GM19240 (cell line): Measurements from ENCODE around the gene MGAT4C.

Source experiments
- DNase-seq: peaks from one replicate; pipeline ENCODE4 v3.0.0; 2011; ENCODE audit warnings: low spot score; ENCODE audit not compliant: insufficient read length

MGAT4C gene

DNA sequence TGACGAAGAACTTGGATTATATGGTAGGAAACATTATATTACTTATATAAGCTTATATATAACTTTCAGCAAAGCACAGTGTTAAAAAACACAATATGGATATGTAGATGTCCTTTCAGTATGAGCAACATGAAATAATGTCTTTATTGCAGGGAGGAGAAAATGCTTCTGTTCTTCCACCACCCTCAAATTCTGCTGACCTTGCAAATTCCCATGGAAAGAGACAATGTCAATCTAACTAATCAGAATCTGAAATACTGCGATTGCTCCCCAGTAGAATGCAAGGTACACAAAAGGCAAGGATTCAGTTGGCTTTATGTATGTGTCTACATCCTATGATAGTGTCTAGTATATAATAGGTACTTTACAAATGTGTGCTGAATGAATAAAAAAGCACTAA, 26.4 kb downstream of the MGAT4C start:
- DNase-seq, result no peak

GRCh38 chr12:86228656-86229055, 27.5 kb downstream of the MGAT4C start:
- no peak for DNase-seq

DNA sequence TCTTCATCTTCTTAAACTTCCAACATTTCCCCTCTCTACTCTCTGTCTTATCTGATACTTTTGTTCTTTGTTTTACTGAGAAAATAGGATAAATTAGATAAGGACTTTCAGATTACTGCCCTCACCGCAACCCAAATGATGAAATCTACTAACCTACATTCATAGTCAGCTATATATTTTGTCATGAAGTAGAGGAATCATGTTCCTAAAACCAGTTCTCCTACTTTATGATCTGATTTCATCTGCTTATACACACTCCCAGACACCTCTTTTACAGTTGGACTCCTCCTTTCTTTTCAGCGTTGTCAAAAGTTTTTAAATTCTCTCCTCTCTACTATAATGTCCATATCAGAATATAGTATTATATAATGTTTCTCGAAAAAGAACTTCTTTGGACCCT, 29.7 kb downstream of the MGAT4C start:
- DNase-seq, result no peak

DNA sequence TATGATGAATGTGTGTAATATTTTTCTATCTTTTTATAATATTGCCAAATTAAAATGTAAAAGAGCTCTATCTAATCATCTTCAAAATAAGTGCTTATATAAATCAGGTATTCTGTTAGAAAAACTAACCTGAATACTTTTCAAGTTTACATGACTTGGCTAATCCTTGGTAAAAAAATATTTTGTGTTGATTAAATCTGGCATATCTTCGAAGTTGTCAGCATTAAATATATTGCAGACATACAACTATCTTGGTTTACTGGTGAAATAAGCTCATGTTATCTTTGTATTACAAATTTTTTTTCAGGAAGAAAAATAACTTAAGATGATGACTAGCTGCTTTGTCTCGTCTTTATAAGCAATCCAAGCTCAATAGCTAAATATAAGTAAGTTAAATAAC, 39.6 kb downstream of the MGAT4C start:
- DNase-seq, result no peak

GRCh38 chr12:86213012-86213411, 43.2 kb downstream of the MGAT4C start:
- no peak for DNase-seq

GRCh38 chr12:86198696-86199444, 57.3 kb downstream of the MGAT4C start:
- no peak for DNase-seq

GRCh38 chr12:86196465-86196864, 59.7 kb downstream of the MGAT4C start:
- no peak for DNase-seq

GRCh38 chr12:86194721-86195120, 61.5 kb downstream of the MGAT4C start:
- no peak for DNase-seq

GRCh38 chr12:86193931-86194330, 62.3 kb downstream of the MGAT4C start:
- DNase-seq, result no peak

- DNase-seq, result no peak
Measured at GRCh38 chr12:86188226-86188625, 68.0 kb downstream of the MGAT4C start.

- DNase-seq, result no peak
Measured at GRCh38 chr12:86186449-86186848, 69.7 kb downstream of the MGAT4C start.

- DNase-seq, result no peak
Measured at GRCh38 chr12:86179855-86180254, 76.3 kb downstream of the MGAT4C start.

GRCh38 chr12:86174188-86174587, 82.0 kb downstream of the MGAT4C start:
- DNase-seq, result no peak

DNA sequence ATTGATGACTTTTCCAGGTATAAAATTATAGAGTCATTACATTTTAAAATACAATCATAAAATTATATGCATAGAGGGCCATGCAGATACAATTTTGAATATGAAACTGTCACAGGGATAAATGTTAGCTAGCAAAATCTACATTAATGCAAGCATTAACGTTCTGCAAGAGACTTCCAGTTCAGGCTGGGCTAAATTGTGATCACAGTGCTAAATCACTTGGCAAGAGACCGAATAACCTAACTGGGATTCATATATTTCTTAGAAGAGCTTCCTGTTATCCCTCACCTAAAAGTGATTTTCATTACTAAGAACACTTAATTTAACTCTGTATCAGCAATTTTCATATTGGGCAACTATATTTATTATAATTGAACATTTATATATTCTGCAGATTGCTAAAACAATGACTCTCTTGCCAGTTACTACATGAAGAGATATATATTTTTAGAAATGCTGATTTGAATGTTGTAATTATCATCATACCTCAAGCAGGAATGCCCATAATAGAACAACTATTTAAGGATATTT, 83.2 kb downstream of the MGAT4C start:
- DNase-seq, result no peak

- no peak for DNase-seq
Measured at GRCh38 chr12:86170051-86170450, 86.1 kb downstream of the MGAT4C start.

DNA sequence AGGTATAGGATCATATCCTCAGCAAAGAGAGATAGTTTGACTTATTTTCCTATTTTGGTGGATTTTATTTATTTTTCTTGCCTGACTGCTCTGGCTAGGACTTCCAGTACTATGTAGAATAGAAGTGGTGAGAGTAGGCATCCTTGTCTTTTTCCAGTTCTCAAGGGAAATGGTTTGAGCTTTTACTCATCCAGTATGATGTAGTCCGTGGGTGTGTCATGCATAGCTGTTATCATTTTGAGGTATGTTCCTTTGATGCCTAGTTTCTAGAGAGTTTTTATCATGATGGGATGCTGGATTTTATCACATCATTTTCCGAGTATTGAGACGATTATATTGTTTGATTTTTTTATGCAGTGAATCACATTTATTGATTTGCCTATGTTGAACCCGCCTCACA, 97.2 kb downstream of the MGAT4C start:
- no peak for DNase-seq

DNA sequence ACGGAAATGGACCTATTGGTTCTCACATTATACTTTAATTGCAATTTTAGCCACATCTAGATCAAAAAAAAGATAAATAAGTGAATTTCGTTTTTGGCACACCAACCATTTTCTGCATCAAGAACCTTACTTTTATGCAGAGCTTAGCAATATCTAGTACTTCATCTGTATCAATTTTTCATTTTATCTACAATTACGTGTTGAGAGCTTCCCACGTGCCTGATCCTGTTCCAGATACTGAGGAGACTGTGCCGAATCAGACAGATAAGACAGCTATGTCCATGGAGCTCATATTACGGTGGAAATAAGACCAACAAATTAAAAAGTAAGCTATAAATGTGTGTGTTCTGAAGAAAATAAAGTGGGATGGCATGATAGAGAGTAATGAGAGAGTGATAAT, 101.6 kb downstream of the MGAT4C start:
- no peak for DNase-seq

GRCh38 chr12:86148612-86149011, 107.6 kb downstream of the MGAT4C start:
- DNase-seq, result no peak

DNA sequence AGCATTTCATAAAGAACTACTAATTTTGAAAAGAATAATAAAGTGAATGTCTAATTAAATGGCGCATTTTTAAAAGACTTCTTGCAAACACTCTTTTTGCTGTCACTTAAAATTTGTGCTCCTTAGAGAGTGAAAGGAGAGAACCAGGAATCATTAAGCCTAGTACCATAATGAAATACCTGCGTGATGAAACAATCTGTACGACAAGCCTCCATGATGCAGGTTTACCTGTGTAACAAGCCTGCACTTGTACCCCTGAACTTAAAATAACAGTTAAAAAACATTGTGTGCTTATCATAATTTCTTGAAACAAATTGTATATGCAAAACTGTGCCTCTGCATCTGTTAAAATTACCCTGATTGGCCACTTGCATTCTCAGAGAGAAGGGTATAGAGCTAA, 108.1 kb downstream of the MGAT4C start:
- no peak for DNase-seq

GRCh38 chr12:86145156-86145555, 111.0 kb downstream of the MGAT4C start:
- DNase-seq, result no peak

DNA sequence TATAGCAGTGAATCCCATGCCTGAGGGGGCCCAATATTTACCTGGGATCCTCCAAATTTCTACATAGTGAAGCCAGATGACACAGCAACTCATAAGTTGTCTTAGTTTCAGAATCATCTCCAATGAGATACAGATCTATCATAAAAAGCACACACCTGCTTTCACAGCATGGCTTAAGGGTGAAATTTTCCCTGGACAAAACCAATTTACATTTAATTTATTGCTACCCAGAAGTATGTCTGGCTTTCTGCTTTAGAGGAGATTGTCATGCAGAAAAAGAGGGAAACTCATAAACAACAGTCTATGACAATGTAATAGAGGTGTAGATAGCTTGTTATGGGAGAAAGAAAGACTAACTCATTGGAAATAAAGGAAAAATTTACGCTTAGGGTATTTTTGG, 113.0 kb downstream of the MGAT4C start:
- DNase-seq, result no peak

DNA sequence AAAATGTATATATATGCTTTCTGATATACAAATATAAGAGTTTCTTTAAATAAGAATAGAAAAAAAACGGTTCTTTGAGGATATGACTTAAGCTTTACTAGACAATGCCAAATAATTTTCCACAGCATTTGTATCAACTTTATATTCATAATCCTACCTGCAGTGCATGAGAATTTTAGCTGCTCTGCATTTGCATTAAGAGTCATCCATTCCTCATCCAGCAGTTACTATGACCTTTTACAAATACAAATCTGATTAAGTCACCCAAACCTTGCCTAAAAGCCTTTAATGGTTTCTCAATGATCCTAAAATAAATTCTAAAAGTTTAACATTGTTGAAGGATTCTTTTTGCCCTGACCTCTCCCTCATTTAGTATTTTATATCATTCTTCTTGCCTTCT, 116.5 kb downstream of the MGAT4C start:
- DNase-seq, result no peak

DNA sequence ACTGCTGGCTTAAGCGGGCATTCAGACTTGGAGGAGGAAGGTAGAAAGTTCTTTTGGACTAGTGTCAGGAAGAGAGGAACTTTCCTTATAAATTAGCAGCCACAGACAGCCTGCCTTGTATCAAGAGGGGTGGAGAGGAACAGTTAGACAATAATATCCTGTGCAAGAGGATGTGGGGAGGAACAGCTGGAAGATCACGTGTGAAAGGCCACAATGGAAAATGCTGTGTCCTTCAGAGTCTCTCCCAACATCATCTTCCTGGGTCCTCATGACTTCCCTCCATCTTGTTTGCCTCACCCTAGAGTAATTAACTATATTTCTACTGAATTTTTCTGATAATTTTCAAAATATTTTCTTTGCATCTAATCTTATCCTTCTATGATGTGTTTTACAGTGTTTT, 117.4 kb downstream of the MGAT4C start:
- DNase-seq, result no peak
